GM12874 (cell line): ENCODE results near the gene BRCA1.

Source experiments
- CTCF ChIP-seq: IDR thresholded peaks from 2 replicates; pipeline ENCODE4 v1.5.1; 2011; ENCODE audit warnings: low read depth, mild to moderate bottlenecking, control low read depth, low read length, moderate library complexity; ENCODE audit not compliant: insufficient read depth

The BRCA1 gene

GRCh38 chr17:43033948-43034881, 90.9 kb downstream of the BRCA1 start:
- TF ChIP-seq CTCF = no peak

GRCh38 chr17:43031666-43032065, 93.5 kb downstream of the BRCA1 start:
- TF ChIP-seq CTCF = no peak

- no peak for TF ChIP-seq CTCF
Measured at GRCh38 chr17:43030137-43030767, 94.9 kb downstream of the BRCA1 start.

GRCh38 chr17:43028221-43028861, 96.8 kb downstream of the BRCA1 start:
- no peak for TF ChIP-seq CTCF

- TF ChIP-seq CTCF = no peak
Measured at GRCh38 chr17:43027091-43028032, 97.8 kb downstream of the BRCA1 start.

GRCh38 chr17:43026595-43026994, 98.6 kb downstream of the BRCA1 start:
- no peak for TF ChIP-seq CTCF
